NT2/D1 (cell line): Measurements from ENCODE around the gene CYBRD1.

ENCODE experiments used
- SUZ12 ChIP-seq: IDR thresholded peaks from 2 replicates; pipeline ENCODE4 v1.6.1; 2011; ENCODE audit not compliant: insufficient read length, insufficient read depth; ENCODE audit errors: extremely low read depth
- ZNF274 ChIP-seq: IDR thresholded peaks from 2 replicates; pipeline ENCODE4 v1.6.1; 2011; ENCODE audit warnings: mild to moderate bottlenecking, low read depth, low read length

- TF ChIP-seq ZNF274 (no peak), SUZ12 (no peak)
Observed at GRCh38 chr2:171533331-171533730, 11.1 kb downstream of the CYBRD1 start.
